ENCODE measurements around the gene NSDHL.

DNA sequence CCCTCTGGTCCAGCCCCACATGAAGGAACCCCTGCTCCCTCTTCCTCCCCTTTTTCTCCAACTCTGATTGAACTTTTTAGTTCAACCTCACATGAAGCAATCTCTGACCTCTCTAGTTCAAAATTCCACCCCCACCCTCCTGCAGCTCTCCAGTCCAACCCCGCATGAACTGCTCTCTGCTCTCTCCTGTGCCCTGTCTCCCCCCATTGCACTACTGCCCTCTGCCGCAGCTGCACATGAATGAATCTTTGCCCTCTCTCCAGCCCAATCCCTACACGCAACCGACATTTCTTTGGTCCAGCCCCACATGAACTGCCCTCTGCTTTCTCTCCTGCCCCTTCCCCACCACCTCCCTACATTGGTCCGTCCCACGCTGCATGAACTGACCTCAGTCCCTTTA lies 7.2 kb upstream of the NSDHL start:
- no peak for TF ChIP-seq GATA2 (IDR thresholded peaks at IDR 0.05; ENCODE audit: low read depth, low read length)
- no peak for TF ChIP-seq GATA3 (IDR thresholded peaks at IDR 0.05; ENCODE audit: low read depth, low read length)
